GM19395 (cell line): Measurements from ENCODE around the gene GPAT3.
"Not testable (repeated sequence)": the region's sequence is repeated elsewhere in the genome, so short reads cannot be mapped to it uniquely, and the experiment has no call there.

Source experiments
- ATAC-seq: cut with Tn5 transposase; IDR thresholded peaks from one replicate; pipeline ENCODE4 v1.9.1; 2021; ENCODE audit warnings: mild to moderate bottlenecking, moderate library complexity; ENCODE audit not compliant: unreplicated experiment

The GPAT3 gene

GRCh38 chr4:83548151-83548905, 12.4 kb downstream of the GPAT3 start:
- peak; percentile 92 for ATAC-seq

GRCh38 chr4:83552083-83552482, 16.2 kb downstream of the GPAT3 start:
- ATAC-seq = no peak

- peak; percentile 70 for ATAC-seq
These were observed 17.0 kb downstream of the GPAT3 start for GRCh38 chr4:83552924-83553323.

GRCh38 chr4:83556006-83556707, 20.2 kb downstream of the GPAT3 start:
- ATAC-seq = no peak

- ATAC-seq = no peak
These were observed 20.9 kb downstream of the GPAT3 start for GRCh38 chr4:83556816-83557215.

- no peak for ATAC-seq
These were observed 22.2 kb downstream of the GPAT3 start for GRCh38 chr4:83558059-83558653.

GRCh38 chr4:83558680-83559079, 22.8 kb downstream of the GPAT3 start:
- no peak for ATAC-seq

GRCh38 chr4:83560523-83560922, 24.6 kb downstream of the GPAT3 start:
- no peak for ATAC-seq

- no peak for ATAC-seq
These were observed 25.5 kb downstream of the GPAT3 start for GRCh38 chr4:83561381-83561780.

GRCh38 chr4:83563998-83564397, 28.1 kb downstream of the GPAT3 start:
- ATAC-seq = no peak

GRCh38 chr4:83568062-83568461, 32.2 kb downstream of the GPAT3 start:
- no peak for ATAC-seq

- ATAC-seq = no peak
These were observed 33.5 kb downstream of the GPAT3 start for GRCh38 chr4:83569429-83569828.

GRCh38 chr4:83569987-83570386, 34.1 kb downstream of the GPAT3 start:
- ATAC-seq = peak; percentile 97

- ATAC-seq = no peak
These were observed 36.9 kb downstream of the GPAT3 start for GRCh38 chr4:83572848-83573247.

GRCh38 chr4:83574247-83574646, 38.3 kb downstream of the GPAT3 start:
- ATAC-seq = no peak

- ATAC-seq = not testable (repeated sequence)
These were observed 40.3 kb downstream of the GPAT3 start for GRCh38 chr4:83576237-83576636.

- ATAC-seq = peak; percentile 83
These were observed 45.7 kb downstream of the GPAT3 start for GRCh38 chr4:83581411-83582288.

- ATAC-seq = peak; percentile 69
These were observed 46.4 kb downstream of the GPAT3 start for GRCh38 chr4:83582289-83582785.

- no peak for ATAC-seq
These were observed 50.1 kb downstream of the GPAT3 start for GRCh38 chr4:83585982-83586508.

- ATAC-seq = no peak
These were observed 53.4 kb downstream of the GPAT3 start for GRCh38 chr4:83589279-83589678.

GRCh38 chr4:83591056-83591455, 55.1 kb downstream of the GPAT3 start:
- ATAC-seq = no peak
